K562 (cell line): ENCODE measurements around the gene WRAP53. TPM values are rescaled to one million over a fixed set of nuclear protein-coding genes. Genes with fewer than 3 reads are reported as not detected.
A peak's percentile ranks its signal among the peaks of the same experiment; 100 is the strongest.

ENCODE experiments used
- BCLAF1 ChIP-seq, 2 experiments: fragments of 450-650 bp in 1 of 2; IDR thresholded peaks; 2 replicates each; pipeline ENCODE4 v1.6.1; 2011 to 2017; ENCODE audit warnings: low read depth in 2 of 2, antibody characterized with exemption in 1 of 2, borderline replicate concordance in 1 of 2, low read length in 1 of 2, mild to moderate bottlenecking in 1 of 2, mixed read lengths in 1 of 2; ENCODE audit not compliant: control insufficient read depth in 1 of 2
- COPS2 ChIP-seq: fragments of 450-650 bp; conservative IDR thresholded peaks from 2 replicates; pipeline ENCODE4 v1.6.1; 2016; ENCODE audit warnings: mild to moderate bottlenecking, moderate library complexity
- VEZF1 ChIP-seq: fragments of 200-800 bp; sonication (Bioruptor generic); IDR thresholded peaks from 2 replicates; pipeline ENCODE4 v1.6.1; 2017; ENCODE audit warnings: missing genetic modification characterization, missing compliant biosample characterization
- ZKSCAN1 ChIP-seq: fragments of 150-350 bp; IDR thresholded peaks from 2 replicates; pipeline ENCODE4 v1.6.1; 2016; ENCODE audit warnings: low read depth, low read length
- polyA plus RNA-seq, 8 experiments: library from polyadenylated mRNA; depleted of rRNA in 4 of 8; stranded (reverse) in 5 of 8; unstranded in 3 of 8; fragments of >200 nt; fragmentation: Nextera tagmentation in 2 of 8; fragmentation: Illumina TruSeq in 1 of 8; extraction: Ambion mirVana in 2 of 8; extraction: Trizol in 1 of 8; gene quantifications; 2 replicates each; pipeline versions ENCODE4 v1.2.1 to v1.2.3, GENCODE V29; 2011 to 2014; ENCODE audit warnings: inconsistent platforms in 1 of 8, missing spikeins in 1 of 8
- total RNA-seq, 7 experiments: library from RNA; depleted of rRNA in 6 of 7; stranded (reverse); fragments of >200 nt in 6 of 7; fragmentation: Illumina TruSeq in 2 of 7; extraction: Trizol in 2 of 7; gene quantifications; 2 replicates each; pipeline versions ENCODE4 v1.2.1 to v1.2.3, GENCODE V29; 2011 to 2021; ENCODE audit warnings: low replicate concordance in 1 of 7

WRAP53 gene
- total and polyA plus RNA-seq, 9 of the 15 experiments (the other 6 are each of a cell fraction or from before 2014, with no cell fraction given), result 0.72 to 18.2 (median 13.4) TPM

GRCh38 chr17:7686222-7687071 lies 1.8 kb upstream of the WRAP53 start (continued):
- peak in 1 of 2 experiments; percentile 95; a peak in 2 of 4 replicates for TF ChIP-seq BCLAF1 (IDR thresholded peaks at IDR 0.05; ENCODE audit: borderline replicate concordance in 1 of 2, control insufficient read depth in 1 of 2, low read depth in 2 of 2, low read length in 1 of 2)
- TF ChIP-seq ZKSCAN1, result no peak
- TF ChIP-seq VEZF1, result peak; percentile 5; the same call in 1 of the 2 replicates
- no peak for TF ChIP-seq COPS2
